HG03060 (cell line): Measurements from ENCODE around the gene CPXM1.
"Not testable (repeated sequence)": the region's sequence is repeated elsewhere in the genome, so short reads cannot be mapped to it uniquely, and the experiment has no call there.

Source experiments
- ATAC-seq: cut with Tn5 transposase; IDR thresholded peaks from one replicate; pipeline ENCODE4 v1.9.1; 2021; ENCODE audit warnings: low read depth, moderate number of reproducible peaks; ENCODE audit not compliant: unreplicated experiment

Gene CPXM1

GRCh38 chr20:2825761-2826160, 25.3 kb upstream of the CPXM1 start:
- no peak for ATAC-seq

GRCh38 chr20:2822073-2822472, 21.6 kb upstream of the CPXM1 start:
- ATAC-seq: no peak

GRCh38 chr20:2820896-2821869, 20.8 kb upstream of the CPXM1 start:
- ATAC-seq: no peak

- ATAC-seq: no peak
Measured at GRCh38 chr20:2820084-2820895, 19.9 kb upstream of the CPXM1 start.

GRCh38 chr20:2817891-2818595, 17.6 kb upstream of the CPXM1 start:
- no peak for ATAC-seq

- ATAC-seq: no peak
Measured at GRCh38 chr20:2817341-2817726, 16.9 kb upstream of the CPXM1 start.

- ATAC-seq: no peak
Measured at GRCh38 chr20:2816583-2817340, 16.3 kb upstream of the CPXM1 start.

- ATAC-seq: no peak
Measured at GRCh38 chr20:2816030-2816582, 15.7 kb upstream of the CPXM1 start, which contains the start of gene TMEM239. TMEM239 (plus strand) TSS chr20:2816364; CDS start chr20:2816555, 191 bp downstream.

GRCh38 chr20:2815242-2815900, 14.9 kb upstream of the CPXM1 start:
- ATAC-seq: no peak

- ATAC-seq: no peak
Measured at GRCh38 chr20:2814587-2815051, 14.2 kb upstream of the CPXM1 start, which contains the start of gene C20orf141. C20orf141 (plus strand) TSS chr20:2814987; CDS start chr20:2815185, 198 bp downstream.

- ATAC-seq: no peak
Measured at GRCh38 chr20:2814076-2814475, 13.6 kb upstream of the CPXM1 start.

- ATAC-seq: no peak
Measured at GRCh38 chr20:2812189-2812588, 11.8 kb upstream of the CPXM1 start.

GRCh38 chr20:2809690-2810089, 9.3 kb upstream of the CPXM1 start:
- ATAC-seq: no peak

- not testable (repeated sequence) for ATAC-seq
Measured at GRCh38 chr20:2807929-2808328, 7.5 kb upstream of the CPXM1 start.

GRCh38 chr20:2807019-2807418, 6.6 kb upstream of the CPXM1 start:
- ATAC-seq: no peak

GRCh38 chr20:2806351-2806701, 5.9 kb upstream of the CPXM1 start:
- no peak for ATAC-seq

GRCh38 chr20:2805689-2806350, 5.4 kb upstream of the CPXM1 start:
- no peak for ATAC-seq

- no peak for ATAC-seq
Measured at GRCh38 chr20:2804852-2805688, 4.6 kb upstream of the CPXM1 start.
